NCI-H526 treated with DMSO at 0.1 percent for 48 hours (cell line): ENCODE data around the gene STARD13.

ENCODE experiments used
- DNase-seq: peaks from one replicate; lab custom pipeline; 2025; lab: John Stamatoyannopoulos, UW

Gene STARD13

GRCh38 chr13:33139780-33140535 lies 145.6 kb downstream of the STARD13 start:
- no peak for DNase-seq

DNA sequence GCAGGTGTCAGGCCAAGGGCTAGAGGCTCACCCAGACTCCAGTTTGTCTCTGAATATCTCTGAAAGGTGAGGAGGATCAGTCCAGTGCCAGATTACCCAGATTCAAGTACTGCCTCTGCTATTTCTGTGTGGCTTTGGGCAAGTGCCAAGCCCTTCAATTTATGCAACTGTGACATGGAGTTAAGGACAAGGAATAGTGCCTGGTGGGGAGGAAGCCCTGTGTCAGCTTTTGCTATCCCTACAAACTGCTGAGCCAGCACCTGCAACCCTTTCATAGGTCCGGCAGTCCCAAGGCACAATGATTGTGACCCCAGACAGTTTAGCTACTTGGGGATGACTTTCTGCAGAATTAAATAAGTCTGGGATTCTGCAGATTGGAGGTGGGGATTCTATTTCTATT lies 146.4 kb downstream of the STARD13 start:
- DNase-seq = no peak

- no peak for DNase-seq
These were observed 147.1 kb downstream of the STARD13 start for GRCh38 chr13:33138441-33138840.

GRCh38 chr13:33137721-33138120 lies 147.8 kb downstream of the STARD13 start:
- DNase-seq = no peak

DNA sequence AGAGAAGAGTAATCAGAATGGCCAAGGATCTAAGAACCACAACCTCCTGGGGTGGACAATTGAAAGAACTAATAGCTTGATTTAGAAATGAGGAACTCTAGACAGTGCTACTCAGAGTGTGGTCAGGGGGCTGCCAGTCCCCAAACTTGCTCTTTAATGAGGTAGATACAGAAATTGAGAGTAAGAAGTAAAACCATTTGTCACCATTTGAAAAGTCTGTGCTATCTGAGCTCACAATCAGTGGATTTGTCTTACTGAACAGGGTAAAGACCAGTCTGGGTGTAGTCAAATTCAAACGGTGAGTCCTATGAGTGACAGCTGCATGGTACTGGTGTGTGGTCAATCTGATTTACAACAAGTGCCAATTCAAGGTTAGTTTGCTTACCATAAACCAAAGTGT lies 150.5 kb downstream of the STARD13 start:
- DNase-seq = no peak

GRCh38 chr13:33134213-33134612 lies 151.3 kb downstream of the STARD13 start:
- DNase-seq = no peak

GRCh38 chr13:33132644-33133440 lies 152.7 kb downstream of the STARD13 start:
- DNase-seq = no peak

GRCh38 chr13:33129886-33130285 lies 155.7 kb downstream of the STARD13 start:
- DNase-seq = no peak

DNA sequence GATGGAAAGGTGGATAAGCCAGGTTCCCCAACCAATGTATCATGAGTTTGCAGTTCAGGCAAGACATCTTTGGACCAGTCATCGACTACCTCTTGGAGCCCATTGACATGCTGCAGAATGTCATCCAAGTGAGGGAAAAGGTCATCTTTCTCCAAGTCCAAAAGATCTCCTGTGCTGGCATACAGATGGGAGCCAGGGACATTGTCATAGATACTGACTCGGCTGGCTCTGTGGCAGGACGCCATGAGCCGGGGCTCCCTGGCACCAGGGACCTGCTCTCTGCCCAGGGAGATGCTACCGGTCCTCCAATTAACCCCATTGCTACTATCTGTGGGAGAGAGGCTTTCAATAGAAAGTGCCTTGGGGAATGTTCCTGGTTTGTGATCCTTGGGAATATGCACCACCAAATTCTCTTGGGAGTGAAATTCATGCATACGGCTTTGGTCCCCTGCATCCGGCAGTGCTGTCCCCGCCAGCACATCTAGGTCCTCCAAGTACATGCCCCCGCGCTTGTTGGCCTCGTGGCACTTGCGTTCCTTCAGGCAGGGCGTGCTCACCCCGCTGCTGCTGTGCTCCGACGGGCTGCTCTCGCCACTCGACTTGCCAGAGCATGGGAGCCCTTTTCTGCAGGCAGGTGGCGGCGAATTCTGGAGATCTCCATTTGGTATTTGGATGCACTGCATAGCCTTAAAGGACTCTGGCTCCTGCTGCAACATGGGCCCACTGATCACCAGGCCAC lies 156.3 kb downstream of the STARD13 start:
- DNase-seq = no peak

DNA sequence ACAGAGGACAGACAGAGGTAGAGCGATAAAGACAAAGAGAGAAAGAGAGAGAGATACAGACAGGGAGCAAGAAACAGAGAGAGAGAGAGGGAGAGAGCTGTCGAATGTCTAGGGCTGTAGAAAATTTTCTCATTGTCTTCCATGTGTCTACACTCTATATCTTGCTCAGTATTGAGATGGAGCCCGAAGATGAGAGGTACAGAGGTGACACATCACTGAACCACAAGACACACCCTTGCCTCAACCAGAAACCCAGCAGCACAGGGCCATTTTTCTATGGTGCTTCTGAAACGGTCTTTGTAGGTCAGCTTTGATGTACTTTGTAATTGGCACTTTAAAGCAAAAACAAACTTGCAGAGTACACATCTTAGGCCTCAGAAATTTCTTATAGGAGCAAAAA lies 157.4 kb downstream of the STARD13 start:
- no peak for DNase-seq

DNA sequence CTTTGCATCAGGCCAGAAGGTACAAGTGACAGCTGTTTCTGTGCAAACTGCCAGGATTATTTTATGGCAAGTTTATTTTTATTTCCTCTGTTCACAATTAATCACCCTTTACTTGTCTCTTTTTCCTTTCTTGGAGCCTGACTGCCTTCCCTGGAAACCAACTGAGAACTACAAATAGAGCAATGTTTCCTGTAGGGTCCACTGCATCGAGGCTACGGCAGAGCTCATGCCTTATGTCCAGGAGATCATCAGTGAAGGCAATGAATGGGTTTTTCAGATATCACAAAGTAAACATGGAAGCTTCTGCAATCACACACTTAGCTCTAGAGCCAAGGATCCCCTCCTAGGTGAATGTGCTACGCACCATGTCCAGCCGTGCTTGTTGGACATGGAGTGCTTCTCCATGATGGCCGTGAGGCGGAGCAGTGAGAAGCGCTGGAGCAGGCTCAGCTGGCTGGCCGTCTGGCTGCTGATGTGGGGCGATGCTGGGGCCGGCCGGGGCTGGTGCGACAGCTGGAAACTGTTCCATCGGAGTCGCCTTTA lies 158.5 kb downstream of the STARD13 start:
- DNase-seq = no peak

- DNase-seq = no peak
These were observed 159.6 kb downstream of the STARD13 start for GRCh38 chr13:33125821-33126570.

GRCh38 chr13:33123066-33123859 lies 162.3 kb downstream of the STARD13 start:
- no peak for DNase-seq

- DNase-seq = no peak
These were observed 165.6 kb downstream of the STARD13 start for GRCh38 chr13:33119856-33120543.

DNA sequence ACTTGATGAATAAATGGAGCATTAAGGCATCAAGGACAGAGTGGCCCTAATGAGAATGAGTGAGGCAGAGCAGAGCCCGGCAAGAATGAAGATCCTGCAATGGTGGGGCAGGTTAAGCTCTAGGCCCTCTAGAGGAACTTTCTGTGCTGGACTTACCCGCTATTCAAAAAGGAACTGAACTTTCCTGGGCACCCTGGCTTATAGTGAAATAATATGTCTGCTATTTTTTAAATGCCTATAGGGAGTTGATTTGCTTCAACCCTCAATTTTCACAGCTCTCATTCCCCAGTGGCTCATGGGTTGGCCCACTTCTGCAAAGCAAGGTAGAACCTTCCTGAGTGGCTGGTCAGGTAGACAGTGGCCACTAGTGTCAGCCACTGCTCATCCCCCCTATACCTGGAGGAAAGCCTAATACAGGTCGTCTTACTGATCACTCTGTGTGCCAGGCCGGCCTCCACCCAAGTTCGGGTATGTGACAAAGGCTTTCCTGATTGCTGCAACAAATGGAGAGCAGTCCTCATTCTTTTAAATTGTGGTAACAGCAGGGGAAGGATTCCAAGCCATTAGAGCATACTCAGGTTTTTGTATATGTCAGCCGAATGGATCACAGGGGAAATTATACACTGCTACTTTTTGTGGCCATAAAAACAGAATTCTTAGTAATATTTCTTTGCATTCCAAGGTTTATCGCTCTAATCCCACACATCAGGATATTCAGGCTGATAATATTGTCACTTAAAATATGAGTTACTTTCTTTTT lies 166.4 kb downstream of the STARD13 start:
- no peak for DNase-seq

GRCh38 chr13:33116321-33117010 lies 169.1 kb downstream of the STARD13 start:
- DNase-seq = no peak

DNA sequence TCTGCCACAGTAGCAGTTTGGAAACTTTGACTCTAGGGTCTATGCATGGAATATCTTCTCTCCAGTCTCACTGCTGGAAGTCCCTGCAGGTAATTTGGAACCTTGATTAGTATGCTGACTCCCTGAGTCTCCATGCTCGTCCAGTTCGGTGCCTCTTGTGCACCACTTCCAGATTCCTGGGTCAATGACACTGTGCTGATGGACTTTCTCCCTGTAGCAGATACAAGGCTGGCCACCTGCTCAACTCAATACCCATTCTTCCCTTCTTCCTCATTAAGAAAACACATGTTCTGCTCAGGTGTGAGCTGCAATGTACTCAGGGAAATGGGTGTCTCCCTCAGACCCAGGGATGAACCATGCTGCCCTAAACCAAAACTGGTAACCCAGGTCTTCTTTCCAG lies 170.3 kb downstream of the STARD13 start:
- no peak for DNase-seq

- DNase-seq = no peak
These were observed 171.4 kb downstream of the STARD13 start for GRCh38 chr13:33114146-33114545.

GRCh38 chr13:33112766-33113165 lies 172.8 kb downstream of the STARD13 start:
- no peak for DNase-seq
